ENCODE results near the gene RUFY1.
A peak's percentile ranks its signal among the peaks of the same experiment; 100 is the strongest.
"Not testable (repeated sequence)": the region's sequence is repeated elsewhere in the genome, so short reads cannot be mapped to it uniquely, and the experiment has no call there.

Gene RUFY1, protein sequence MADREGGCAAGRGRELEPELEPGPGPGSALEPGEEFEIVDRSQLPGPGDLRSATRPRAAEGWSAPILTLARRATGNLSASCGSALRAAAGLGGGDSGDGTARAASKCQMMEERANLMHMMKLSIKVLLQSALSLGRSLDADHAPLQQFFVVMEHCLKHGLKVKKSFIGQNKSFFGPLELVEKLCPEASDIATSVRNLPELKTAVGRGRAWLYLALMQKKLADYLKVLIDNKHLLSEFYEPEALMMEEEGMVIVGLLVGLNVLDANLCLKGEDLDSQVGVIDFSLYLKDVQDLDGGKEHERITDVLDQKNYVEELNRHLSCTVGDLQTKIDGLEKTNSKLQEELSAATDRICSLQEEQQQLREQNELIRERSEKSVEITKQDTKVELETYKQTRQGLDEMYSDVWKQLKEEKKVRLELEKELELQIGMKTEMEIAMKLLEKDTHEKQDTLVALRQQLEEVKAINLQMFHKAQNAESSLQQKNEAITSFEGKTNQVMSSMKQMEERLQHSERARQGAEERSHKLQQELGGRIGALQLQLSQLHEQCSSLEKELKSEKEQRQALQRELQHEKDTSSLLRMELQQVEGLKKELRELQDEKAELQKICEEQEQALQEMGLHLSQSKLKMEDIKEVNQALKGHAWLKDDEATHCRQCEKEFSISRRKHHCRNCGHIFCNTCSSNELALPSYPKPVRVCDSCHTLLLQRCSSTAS

DNA sequence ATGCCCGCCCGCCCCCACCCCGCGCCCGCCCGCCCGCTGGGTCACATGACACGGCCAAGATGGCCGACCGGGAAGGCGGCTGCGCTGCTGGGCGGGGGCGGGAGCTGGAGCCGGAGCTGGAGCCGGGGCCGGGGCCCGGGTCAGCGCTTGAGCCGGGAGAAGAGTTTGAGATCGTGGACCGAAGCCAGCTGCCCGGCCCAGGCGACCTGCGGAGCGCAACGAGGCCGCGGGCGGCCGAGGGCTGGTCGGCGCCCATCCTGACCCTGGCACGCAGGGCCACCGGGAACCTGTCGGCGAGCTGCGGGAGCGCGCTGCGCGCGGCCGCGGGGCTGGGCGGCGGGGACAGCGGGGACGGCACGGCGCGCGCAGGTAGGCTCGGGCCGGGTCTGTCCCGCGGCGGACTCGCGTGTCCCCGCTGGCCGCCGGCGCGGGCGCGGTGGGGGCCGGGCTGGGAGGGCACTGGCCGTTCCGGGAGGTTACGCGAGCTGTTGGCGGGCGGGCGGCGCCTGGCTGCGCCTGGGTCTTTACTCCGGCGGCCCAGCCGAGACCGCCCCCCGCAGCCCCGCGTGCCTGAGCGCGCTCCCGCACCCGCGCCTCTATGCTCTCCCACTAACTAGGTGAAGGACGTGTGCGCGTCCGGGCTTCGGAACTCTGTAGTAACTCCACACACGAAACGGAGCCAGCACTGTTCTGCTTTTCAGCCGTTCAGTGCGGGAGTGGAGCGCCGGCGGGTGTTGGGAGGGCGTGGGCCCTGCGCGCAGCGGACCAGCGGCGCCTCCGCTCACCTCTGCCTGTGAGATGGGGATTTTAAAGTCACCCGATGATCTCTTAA is at the start of gene RUFY1:
Gene RUFY1 (plus strand): TSS at position 44 of the 832 bp plus-strand sequence. CDS start 16 bp downstream, at position 60.
- peak; percentile 80 to 85 for ATAC-seq

DNA sequence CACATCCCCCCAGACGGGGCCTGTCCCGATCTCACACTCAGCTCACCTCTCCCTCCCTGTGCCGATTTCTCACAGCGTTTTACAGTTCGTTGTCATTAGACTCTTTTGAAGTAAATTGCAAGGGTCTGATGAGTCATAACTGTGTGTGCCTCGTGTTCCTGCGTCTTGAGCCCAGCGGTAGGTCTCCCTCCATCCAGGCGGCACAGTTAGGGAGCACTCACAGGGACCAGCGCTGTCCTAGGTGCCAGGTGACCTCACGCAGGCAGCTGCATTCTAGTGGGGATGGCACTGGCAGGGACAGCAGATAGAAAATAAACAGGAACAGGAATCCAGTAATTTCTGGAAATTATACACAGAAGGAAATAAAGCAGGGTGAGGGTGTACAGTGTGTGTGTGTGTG is 48.4 kb upstream of the RUFY1 start:
- ATAC-seq: not testable (repeated sequence)

DNA sequence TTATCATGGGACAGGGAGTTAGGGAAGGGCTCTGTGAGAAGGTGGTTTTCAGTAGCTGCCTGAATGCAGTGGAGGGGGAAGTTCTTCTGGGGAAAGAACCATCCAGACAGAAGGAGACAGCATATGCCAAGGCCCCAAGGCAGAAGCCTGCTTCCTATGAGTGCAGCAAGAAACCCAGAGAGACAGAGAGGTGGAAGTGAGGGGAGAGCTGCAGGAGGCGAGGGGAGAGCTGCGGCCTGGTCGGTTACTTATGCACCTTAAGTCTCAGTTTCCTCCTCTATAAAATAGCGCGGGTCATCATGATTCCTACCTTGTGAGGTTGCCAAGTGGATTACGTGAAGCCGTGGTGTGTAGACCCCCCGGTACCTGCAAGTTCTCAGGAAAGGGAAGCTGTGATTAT is 47.9 kb upstream of the RUFY1 start:
- ATAC-seq: not testable (repeated sequence)

DNA sequence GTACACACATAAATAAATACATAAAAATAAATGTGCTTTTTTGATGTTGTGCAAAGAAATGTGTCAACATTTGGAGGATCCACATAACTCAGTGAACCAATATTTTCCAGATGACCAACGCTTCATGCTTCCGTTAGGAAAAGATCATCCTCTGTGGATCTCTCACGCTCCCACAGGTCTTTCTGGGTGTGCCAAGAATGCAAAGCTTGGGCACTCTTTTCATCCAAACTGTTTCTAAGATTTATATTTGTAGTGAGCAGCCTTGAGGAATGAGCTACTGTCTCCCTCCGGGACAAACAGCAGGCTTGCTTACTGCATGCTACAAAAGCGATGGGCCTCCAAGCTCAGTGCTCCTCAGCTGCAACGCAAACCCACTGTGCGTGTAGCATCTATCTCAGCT is 46.2 kb upstream of the RUFY1 start:
- no peak for ATAC-seq

DNA sequence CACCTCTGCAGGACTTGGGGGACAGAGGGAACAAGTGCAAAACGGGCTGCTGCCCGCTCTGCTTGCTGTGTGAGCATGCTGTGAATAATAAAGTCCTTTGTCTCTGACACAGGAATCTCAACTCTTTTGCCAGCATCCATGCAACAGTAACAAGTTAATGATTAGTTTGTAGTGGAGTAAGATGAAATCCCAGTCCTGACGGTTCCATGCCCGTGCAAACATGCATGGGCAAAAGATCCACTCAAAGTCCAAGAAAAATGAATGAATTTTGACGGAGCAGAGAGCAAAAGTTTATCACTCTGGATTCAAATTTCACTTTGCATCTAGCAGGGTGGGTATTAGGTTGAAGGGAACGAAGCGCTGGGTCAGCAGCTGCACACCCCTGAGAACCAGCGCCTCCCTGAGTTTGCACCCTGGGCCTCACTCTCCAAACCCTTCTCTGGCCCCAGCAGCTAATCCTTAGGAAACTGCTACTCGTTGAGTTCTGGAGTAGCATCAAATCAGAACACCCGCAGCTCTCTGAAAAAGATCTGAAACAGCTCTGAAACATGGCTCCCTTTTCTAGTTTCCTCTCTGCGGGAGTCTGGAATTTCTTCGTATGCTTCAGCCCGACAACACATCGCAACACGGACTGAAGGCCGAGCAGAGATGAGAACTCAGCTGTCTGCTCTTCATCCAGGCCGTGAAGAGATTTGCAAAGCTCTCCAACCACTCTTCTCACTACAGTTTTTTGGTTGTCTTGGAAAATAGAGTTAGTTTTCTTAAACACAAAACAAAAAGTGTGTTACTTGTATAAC is 45.6 kb upstream of the RUFY1 start:
- ATAC-seq: no peak

DNA sequence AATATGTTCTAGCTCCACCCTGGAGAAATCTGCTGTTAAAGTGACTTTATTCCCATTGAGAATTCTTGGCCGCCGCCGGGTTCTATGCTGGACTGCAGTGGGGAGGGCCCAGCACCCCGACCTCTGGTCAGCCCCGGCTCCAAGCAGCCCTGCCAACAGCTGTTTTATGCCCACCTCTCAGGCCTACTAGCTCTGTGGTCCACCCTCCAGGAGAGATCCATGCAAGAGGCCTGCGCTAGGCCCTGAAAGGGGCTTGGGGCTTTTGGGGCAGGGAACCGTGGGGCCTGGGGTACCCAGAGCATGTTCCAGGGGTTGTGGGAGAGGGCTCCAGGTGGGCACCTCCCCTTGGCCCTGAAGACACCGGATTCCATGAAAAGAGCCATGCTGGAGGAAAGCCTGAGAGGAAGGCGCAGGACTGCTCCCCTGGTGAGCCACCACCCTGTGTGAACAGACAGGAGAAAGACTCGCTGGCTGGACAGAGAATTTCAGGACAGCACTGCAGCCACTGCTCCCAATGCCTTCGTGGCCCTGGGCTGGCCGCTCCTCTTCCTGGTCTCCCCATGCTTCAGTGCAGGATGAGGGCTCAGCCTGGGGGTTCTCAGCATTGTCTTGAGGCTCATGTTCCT is 44.6 kb upstream of the RUFY1 start:
- ATAC-seq: no peak

DNA sequence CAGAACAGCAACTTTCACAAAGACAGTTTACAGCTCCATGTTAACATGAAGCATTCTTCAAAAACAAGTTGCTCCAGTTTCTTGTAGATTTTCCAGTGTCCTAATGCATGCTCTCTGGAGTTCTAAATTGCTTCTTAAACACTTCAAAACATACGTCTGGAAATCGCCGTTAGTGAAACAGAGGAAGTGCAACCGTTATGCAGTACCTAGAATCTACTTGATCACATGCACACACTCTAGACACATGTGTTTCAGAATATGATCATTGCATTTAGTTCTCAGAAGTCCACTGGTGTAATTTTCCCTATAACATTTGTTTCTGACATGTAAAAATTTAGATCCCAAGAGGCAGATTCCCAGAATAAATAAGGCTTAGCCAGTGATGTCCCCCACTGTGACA is 41.1 kb upstream of the RUFY1 start:
- ATAC-seq: no peak

DNA sequence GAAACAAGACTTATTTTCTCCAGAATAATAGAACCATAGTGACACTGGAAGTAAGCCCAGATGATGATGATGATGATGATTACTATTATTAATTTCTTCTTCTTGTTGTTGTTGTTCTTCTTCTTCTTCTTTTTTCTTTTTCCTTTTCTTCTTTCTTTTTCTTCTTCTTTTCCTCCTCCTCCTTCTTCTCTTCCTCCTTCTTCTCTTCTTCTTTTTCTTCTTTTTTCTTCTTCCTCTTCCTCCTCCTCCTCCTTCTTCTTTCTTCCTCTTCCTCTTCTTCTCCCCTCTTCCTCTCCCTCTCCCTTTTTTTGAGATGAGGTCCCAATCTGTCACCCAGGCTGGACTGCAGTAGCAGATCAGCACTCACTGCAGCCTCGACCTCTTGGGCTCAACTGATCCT is 40.5 kb upstream of the RUFY1 start:
- no peak for ATAC-seq

DNA sequence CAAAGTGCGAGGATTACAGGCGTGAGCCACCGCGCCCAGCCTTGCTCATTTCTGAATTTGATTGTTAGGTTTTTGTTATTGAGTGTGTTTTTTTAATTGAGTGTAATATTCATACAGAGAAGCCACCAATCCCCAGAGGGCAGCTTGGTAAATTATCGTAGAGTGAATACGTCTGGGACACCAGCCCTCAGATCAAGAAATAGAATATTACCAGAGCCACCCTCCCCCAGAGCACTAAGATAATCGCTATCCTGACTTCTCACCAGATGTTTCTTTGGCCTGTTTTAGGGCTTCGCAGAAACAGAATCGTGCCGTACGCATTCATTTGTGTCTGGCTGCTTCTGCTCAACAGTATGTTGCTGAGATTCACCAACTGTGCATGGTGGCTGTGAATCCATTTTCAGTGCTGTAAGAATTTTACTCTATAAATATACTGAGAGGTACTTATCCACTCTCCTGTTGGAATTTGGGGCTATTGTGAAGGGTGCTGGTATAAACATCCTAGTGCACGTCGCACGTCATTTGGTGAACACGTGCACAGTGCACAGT is 37.8 kb upstream of the RUFY1 start:
- ATAC-seq: no peak

DNA sequence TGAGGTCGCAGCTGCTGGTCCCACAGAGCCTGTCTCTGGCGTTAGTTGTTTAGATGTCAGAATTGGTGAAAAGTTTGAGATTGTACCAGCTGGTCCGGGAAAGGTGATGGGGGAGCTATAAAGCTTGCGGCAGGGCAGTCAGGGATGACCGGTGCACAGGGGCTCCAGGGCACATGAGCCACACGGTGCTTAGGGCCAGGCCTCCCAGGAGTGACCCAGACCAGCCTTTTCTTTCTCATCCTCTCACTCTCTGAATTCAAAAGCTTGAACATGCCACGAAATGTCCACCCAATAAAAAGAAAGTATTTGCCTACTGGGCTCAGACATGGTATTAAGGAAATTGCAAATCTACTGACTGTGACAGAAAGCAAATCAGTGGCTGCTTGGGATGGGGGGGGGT is 34.9 kb upstream of the RUFY1 start:
- ATAC-seq: not testable (repeated sequence)

DNA sequence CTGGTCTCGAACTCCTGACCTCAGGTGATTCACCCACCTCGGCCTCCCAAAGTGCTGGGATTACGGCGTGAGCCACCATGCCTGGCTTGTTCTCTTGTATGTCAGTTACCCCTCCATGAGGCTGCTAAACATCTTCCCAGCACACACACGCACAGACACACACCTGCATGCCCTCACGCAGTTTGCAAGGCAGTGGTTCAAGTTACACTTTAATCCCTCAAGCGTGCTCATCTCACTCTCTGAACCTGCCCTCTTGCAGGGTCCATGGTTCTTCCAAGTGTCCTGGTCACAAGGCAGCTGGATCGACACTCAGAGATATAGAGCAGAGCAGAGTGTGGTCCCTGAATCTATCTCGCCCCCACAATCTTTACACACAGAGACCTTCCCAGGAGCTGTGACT is 34.1 kb upstream of the RUFY1 start:
- ATAC-seq: no peak

DNA sequence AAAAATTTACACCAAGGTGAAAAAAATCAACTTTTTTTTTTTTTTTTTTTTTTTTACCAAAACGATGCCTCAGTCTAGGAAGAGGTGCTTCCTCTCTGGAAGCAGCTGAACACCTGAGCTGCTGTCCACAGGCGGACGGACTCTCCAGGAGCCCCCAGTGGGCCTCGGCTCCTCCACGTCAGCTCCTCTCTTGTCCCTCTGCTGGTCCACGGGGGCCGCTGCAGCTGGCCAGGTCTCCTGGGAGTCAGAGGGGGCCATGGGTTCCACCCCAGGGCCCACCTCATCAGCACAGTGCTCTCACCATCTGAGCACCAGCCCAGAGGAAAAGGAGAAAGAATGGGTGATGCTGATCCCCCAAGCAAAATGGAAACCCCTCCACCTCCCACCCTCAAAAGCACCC is 32.6 kb upstream of the RUFY1 start:
- not testable (repeated sequence) for ATAC-seq

DNA sequence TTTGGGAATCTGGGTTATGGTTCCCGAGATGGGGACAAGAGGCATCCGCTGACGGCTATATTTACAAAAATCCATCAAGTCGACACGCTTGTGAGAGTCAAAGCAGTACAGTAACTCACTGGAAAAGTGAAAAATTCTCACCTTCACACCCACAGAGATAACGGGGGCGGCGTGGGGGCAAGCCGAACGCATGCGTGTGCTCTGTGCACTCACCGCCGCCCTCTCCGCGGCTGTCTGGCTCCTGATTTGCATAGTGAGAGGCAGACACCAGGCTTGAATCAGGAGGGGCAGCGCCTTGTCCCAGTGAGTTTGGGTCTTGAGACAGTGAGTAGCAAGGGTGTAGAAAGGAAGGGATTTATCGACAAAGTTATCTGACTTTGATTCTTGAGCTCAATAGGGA is 32.0 kb upstream of the RUFY1 start:
- ATAC-seq: not testable (repeated sequence)

DNA sequence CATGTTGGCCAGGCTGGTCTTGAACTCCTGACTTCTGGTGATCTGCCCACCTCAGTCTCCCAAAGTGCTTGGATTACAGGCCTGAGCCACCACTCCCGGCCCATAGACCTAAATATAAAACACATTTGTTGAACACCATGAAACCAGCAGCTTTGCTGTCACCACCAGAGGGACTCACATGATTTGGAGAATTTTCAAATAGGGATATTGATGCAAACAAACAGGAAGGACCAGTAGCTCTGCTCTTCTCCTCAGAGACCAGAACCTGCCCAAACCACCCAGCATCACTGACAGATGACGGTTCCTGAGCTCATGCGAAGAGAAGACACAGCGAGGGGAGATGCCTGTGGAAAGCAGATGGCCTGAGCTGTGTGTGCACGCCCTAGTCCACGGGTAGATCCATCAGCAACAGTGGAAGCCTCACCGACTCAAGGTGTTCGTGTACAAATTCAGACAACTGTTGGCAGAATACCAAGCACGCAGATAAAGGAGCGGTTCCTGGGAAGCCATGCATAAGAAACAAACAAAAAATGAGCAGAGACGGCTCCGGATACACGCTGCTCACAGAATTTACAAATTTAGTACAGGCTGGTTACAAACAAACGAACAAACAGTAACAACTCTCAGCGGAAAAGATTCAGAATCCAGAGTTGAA is 30.8 kb upstream of the RUFY1 start:
- ATAC-seq: not testable (repeated sequence)

DNA sequence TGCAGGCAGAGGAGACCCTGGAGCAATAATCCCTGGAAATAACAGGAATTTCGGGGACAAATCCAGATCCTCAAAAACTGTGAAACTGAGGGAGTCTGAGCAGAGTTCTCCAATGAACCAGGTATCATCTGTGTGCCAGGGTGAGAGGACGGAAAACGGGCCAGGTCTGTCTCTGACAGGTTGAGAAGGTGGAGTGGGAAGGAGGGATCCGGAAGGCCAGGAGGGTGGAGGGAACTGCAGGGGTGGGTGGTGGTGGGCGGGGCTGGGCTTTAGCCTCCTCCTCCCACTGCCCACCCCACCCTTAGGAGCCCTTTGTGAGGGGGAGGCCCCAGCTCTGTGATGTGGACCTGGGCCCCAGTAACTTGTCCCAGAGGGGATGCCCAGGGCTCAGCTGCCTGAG is 28.2 kb upstream of the RUFY1 start:
- ATAC-seq: not testable (repeated sequence)

DNA sequence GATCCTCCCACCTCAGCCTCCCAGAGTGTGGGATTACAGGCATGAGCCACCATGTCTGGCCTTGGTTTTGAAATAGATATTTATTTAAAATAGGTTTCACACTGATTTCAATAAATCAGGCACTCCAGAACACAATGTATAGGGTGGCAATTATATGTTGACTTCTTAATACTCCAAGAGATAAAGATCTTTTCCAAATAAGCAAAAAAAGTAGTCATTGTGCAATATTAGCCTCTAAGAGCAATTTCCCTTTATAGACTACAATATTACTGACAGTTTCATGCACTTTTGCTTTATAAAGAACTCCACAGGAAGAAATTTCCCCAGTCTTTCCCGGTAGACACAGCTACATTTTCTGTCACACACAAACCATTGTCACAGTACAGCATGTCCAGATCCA is 23.4 kb upstream of the RUFY1 start:
- ATAC-seq: no peak

DNA sequence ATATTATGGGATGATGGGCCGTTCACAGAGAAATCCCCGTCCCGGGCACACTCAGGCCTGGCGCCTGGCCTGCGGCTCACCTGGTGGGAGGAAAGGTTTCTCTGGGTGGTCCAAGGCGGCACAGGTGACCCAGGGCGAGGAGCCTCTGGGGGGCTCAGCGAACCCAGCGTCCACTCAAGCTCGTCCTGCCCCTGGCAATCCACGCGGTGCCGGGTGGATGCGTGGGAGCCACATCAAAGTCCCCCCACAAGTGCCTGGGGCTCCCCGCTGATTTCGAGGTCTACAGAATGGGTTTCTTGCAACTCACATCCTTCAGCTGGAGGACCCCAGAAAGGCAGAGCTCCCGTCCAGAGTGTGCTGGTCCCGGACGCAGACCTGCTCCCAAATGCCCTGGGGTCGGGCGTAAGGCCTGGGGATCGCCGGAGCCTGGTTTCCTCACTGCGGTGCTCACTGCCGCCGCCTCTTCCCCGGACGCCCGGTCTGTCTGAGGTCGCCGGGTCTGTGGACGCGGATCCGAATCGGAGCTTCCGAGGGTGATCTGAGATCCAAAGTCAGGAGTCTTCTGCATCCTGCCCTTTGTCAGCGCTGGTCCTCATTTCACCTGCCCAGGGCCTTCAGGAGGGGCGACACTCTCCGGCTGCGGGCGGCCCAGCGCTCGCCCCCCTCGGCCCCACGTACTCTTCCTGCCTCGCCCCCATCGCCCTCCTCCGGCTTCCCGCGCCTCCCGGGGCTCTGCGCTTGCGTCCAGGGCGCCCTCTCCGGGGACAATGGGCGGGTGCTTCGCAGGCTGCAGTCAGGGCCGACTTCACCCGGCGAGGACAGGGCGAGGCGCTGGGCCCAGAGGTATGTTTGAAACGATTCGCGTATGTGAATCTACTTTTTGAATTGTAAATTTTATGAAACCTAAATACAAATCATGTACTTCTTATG is 20.0 kb upstream of the RUFY1 start:
- ATAC-seq: peak; percentile 89 to 92

DNA sequence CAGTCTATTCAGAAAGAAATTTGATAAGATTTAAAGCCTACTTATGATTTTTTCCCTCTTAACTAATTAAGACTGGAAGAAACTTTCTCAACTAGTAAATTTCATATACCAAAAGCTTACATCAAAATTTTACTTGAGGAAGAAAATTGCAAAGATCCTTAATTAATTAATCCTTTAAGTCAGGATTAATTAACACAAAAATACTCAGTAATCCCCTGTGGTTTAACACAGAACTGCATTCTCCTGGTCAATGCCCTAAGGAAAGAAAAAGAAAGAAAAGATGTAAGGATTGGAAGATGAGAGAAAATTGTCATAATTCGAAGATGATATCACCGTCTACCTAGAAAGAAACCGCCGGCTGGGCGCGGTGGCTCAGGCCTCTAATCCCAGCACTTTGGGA is 17.3 kb upstream of the RUFY1 start:
- ATAC-seq: no peak

DNA sequence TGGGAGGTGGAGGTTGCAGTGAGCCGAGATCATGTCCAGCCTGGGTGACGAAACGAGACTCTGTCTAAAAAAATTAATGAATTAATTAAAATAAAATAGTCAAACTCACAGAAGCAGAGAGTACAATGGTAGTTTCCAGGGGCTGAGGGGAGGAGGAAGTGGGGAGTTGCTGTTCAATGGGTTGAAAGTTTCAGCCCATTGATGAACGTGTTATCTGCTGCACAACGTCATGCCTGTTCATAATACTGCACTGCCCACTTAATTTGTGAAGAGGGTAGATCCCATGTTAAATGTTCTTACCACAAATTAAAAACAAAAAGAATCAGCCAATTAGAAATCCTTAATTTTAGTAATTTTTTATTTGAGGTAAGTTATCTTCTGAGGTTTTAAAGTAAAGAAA is 16.4 kb upstream of the RUFY1 start:
- ATAC-seq: no peak

DNA sequence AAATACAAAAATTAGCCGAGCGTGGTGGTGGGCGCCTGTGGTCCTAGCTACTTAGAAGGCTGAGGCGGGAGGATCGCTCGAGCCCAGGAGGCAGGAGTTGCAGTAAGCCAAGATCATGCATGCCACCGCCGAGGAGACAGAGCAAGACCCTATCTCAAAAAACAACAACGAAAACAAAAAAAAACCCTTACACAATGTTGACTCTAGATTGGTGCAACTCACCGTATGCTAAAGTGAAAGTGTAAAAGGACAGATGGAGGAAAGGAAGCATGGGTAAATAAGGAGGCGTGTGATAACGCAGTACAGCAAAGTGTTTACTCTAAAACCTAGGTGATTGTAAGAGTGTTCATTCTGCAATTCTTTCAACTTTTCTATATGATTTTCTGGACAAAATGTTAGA is 15.9 kb upstream of the RUFY1 start:
- ATAC-seq: peak in 1 of 2 donors; percentile 24
